ENCODE measurements around the gene OTUB2. TPM values are rescaled to one million over a fixed set of nuclear protein-coding genes. Genes with fewer than 3 reads are reported as not detected.

Gene OTUB2
- total RNA-seq, 2 experiments from 2014 or later = 0.86 to 1.4 TPM

- ChIA-PET CTCF (interaction anchor here (0.7 to 2.9 kb wide), 3 partner anchors 10 to 52 kb away, joined by 3 to 16 read pairs (median 5); no protein-coding TSS in a partner anchor), POLR2A (interaction anchor here (0.5 kb wide), 1 partner anchor 1268 kb away, joined by 3 read pairs; no protein-coding TSS in a partner anchor)
Observed at GRCh38 chr14:93991649-93992048, 34.5 kb upstream of the OTUB2 start.

GRCh38 chr14:93993382-93993781 is 32.8 kb upstream of the OTUB2 start:
- POLR2A ChIA-PET = interaction anchor here (0.7 kb wide), 1 partner anchor 8 kb away, joined by 4 read pairs; no protein-coding TSS in a partner anchor

GRCh38 chr14:93994919-93995682 is 31.0 kb upstream of the OTUB2 start:
- ChIA-PET POLR2A (interaction anchor here (0.8 kb wide), 1 partner anchor 35 kb away, joined by 3 read pairs; no protein-coding TSS in a partner anchor), CTCF (interaction anchor here (0.9 to 2.4 kb wide), 3 partner anchors 25 to 70 kb away, joined by 3 to 9 read pairs (median 8); no protein-coding TSS in a partner anchor)

More at GRCh38 chr14:93993382-93993781, 32.8 kb upstream of the OTUB2 start:
- CTCF ChIA-PET = interaction anchor here (0.8 to 2.9 kb wide), 2 partner anchors 54 to 55 kb away, joined by 3 to 16 read pairs; no protein-coding TSS in a partner anchor

GRCh38 chr14:93996130-93996695 is 29.9 kb upstream of the OTUB2 start:
- ChIA-PET CTCF (interaction anchor here (0.8 to 2.4 kb wide), 4 partner anchors 9 to 56 kb away, joined by 3 to 9 read pairs (median 6); no protein-coding TSS in a partner anchor), POLR2A (no interaction called here)

- ChIA-PET CTCF (interaction anchor here (1.3 to 5.1 kb wide), 2 partner anchors 26 to 59 kb away, joined by 4 to 103 read pairs; no protein-coding TSS in a partner anchor), POLR2A (no interaction called here)
Observed at GRCh38 chr14:93997082-93997481, 29.1 kb upstream of the OTUB2 start, which contains the start of gene CCDC197. Gene CCDC197 (plus strand): TSS chr14:93997301. CDS start chr14:93998132, 831 bp downstream.

- ChIA-PET POLR2A (no interaction called here), CTCF (interaction anchor here (1.1 to 5.1 kb wide), 2 partner anchors 22 to 60 kb away, joined by 3 to 103 read pairs; partner anchors contain the start of gene ASB2)
Observed at GRCh38 chr14:93997916-93998870, 27.9 kb upstream of the OTUB2 start.

- CTCF ChIA-PET = interaction anchor here (1.1 to 5.1 kb wide), 4 partner anchors 23 to 68 kb away, joined by 3 to 103 read pairs (median 4); partner anchors contain the start of gene ASB2
- POLR2A ChIA-PET = no interaction called here
Observed at GRCh38 chr14:93998871-93999403, 27.2 kb upstream of the OTUB2 start.

GRCh38 chr14:93999573-93999972 is 26.6 kb upstream of the OTUB2 start:
- POLR2A ChIA-PET = no interaction called here
- CTCF ChIA-PET = interaction anchor here (1.0 to 5.1 kb wide), 7 partner anchors 23 to 69 kb away, joined by 3 to 103 read pairs (median 3); partner anchors contain the start of gene ASB2

- POLR2A ChIA-PET = no interaction called here
- CTCF ChIA-PET = interaction anchor here (1.0 to 5.1 kb wide), 9 partner anchors 21 to 70 kb away, joined by 3 to 103 read pairs (median 10); partner anchors contain the start of gene ASB2
Observed at GRCh38 chr14:94000267-94000666, 25.9 kb upstream of the OTUB2 start.

GRCh38 chr14:94001016-94001415 is 25.1 kb upstream of the OTUB2 start:
- CTCF ChIA-PET = interaction anchor here (0.7 to 5.1 kb wide), 15 partner anchors 9 to 136 kb away, joined by 3 to 103 read pairs (median 4); partner anchors contain the start of gene ASB2
- POLR2A ChIA-PET = interaction anchor here (0.8 to 1.2 kb wide), 2 partner anchors 8 to 61 kb away, joined by 3 to 4 read pairs; no protein-coding TSS in a partner anchor

GRCh38 chr14:94001501-94002396 is 24.4 kb upstream of the OTUB2 start:
- ChIA-PET POLR2A (interaction anchor here (0.8 to 1.2 kb wide), 2 partner anchors 9 to 62 kb away, joined by 3 to 4 read pairs; no protein-coding TSS in a partner anchor), CTCF (interaction anchor here (0.7 to 5.1 kb wide), 16 partner anchors 9 to 135 kb away, joined by 3 to 103 read pairs (median 4); partner anchors contain the start of gene ASB2)

- POLR2A ChIA-PET = no interaction called here
- CTCF ChIA-PET = interaction anchor here (1.2 to 2.6 kb wide), 4 partner anchors 20 to 64 kb away, joined by 4 to 33 read pairs (median 4); no protein-coding TSS in a partner anchor
Observed at GRCh38 chr14:94003397-94003796, 22.7 kb upstream of the OTUB2 start.

- POLR2A ChIA-PET = no interaction called here
- CTCF ChIA-PET = interaction anchor here (1.3 to 2.6 kb wide), 5 partner anchors 21 to 65 kb away, joined by 3 to 33 read pairs (median 4); no protein-coding TSS in a partner anchor
Observed at GRCh38 chr14:94004015-94004414, 22.1 kb upstream of the OTUB2 start.

GRCh38 chr14:94005324-94006073 is 20.6 kb upstream of the OTUB2 start:
- ChIA-PET CTCF (interaction anchor here (0.9 to 2.6 kb wide), 6 partner anchors 9 to 66 kb away, joined by 3 to 33 read pairs (median 4); partner anchors contain the start of gene OTUB2), POLR2A (no interaction called here)

GRCh38 chr14:94008234-94008633 is 17.9 kb upstream of the OTUB2 start:
- POLR2A ChIA-PET = no interaction called here
- CTCF ChIA-PET = interaction anchor here (1.9 kb wide), 1 partner anchor 69 kb away, joined by 7 read pairs; no protein-coding TSS in a partner anchor

- POLR2A ChIA-PET = no interaction called here
- CTCF ChIA-PET = interaction anchor here (0.6 to 1.9 kb wide), 3 partner anchors 70 to 127 kb away, joined by 3 to 7 read pairs (median 3); partner anchors contain the start of gene IFI27L2
Observed at GRCh38 chr14:94009767-94010166, 16.4 kb upstream of the OTUB2 start.

Measured in activated CD8-positive, alpha-beta memory T cell treated with anti-CD3 and anti-CD28 coated beads for 36 hours (primary cell).